Caco-2 (cell line): ENCODE measurements around the gene DCTN3. TPM values are rescaled to one million over a fixed set of nuclear protein-coding genes. Genes with fewer than 3 reads are reported as not detected.

ENCODE experiments used
- BruUV-seq: library from RNA; stranded (reverse); fragments of 400-500 nt; replicated peaks from 2 replicates; lab custom pipeline; 2021; lab: Mats Ljungman, UMichigan
- CTCF ChIA-PET: fragments of 300-600 bp; sonication (Branson Sonifier 250); formaldehyde crosslinking; loops from one replicate; lab custom pipeline; 2022; ENCODE audit warnings: antibody characterized with exemption; lab: Charles Lee
- POLR2A ChIA-PET: fragments of 300-600 bp; sonication (Branson Sonifier 250); formaldehyde crosslinking; loops from one replicate; lab custom pipeline; 2022; ENCODE audit warnings: antibody characterized with exemption; lab: Charles Lee
- DNase-seq, 2 experiments: peaks; one replicate each; pipeline versions ENCODE4 v3.0.0 to v3.0.0-alpha.2; 2020 to 2022
- H3K27me3 ChIP-seq: replicated peaks from 2 replicates; pipeline ENCODE4 v1.6.0; 2011; ENCODE audit warnings: low read length; ENCODE audit not compliant: control insufficient read depth, insufficient read depth
- H3K36me3 ChIP-seq: 2 replicates; pipeline ENCODE4 v1.5.1; 2011; ENCODE audit warnings: low read length; ENCODE audit not compliant: control insufficient read depth, insufficient read depth
- H3K4me1 ChIP-seq: fragments of 250-450 bp; sonication (Bioruptor Pico); 2 replicates; pipeline ENCODE4 v1.5.1; 2020; ENCODE audit warnings: mild to moderate bottlenecking
- H3K4me3 ChIP-seq: 2 replicates; pipeline ENCODE4 v1.5.1; 2011; ENCODE audit warnings: low read depth, mild to moderate bottlenecking, control low read depth, low read length
- H3K9me3 ChIP-seq: fragments of 250-450 bp; sonication (Bioruptor Pico); 2 replicates; pipeline ENCODE4 v1.5.1; 2020; ENCODE audit warnings: mild to moderate bottlenecking, moderate library complexity
- H3K27ac Mint-ChIP-seq: one replicate; pipeline ENCODE4 v1.8.0; 2022; ENCODE audit warnings: mixed read lengths; ENCODE audit not compliant: unreplicated experiment
- H3K27me3 Mint-ChIP-seq: one replicate; pipeline ENCODE4 v1.8.0; 2022; ENCODE audit warnings: mixed read lengths; ENCODE audit not compliant: insufficient read depth, unreplicated experiment
- H3K36me3 Mint-ChIP-seq: one replicate; pipeline ENCODE4 v1.8.0; 2022; ENCODE audit warnings: mild to moderate bottlenecking, mixed read lengths; ENCODE audit not compliant: insufficient read depth, unreplicated experiment
- H3K4me1 Mint-ChIP-seq: one replicate; pipeline ENCODE4 v1.8.0; 2022; ENCODE audit warnings: low read depth, mixed read lengths; ENCODE audit not compliant: unreplicated experiment
- H3K4me3 Mint-ChIP-seq: one replicate; pipeline ENCODE4 v1.8.0; 2022; ENCODE audit warnings: mild to moderate bottlenecking, moderate library complexity, mixed read lengths; ENCODE audit not compliant: unreplicated experiment
- H3K9me3 Mint-ChIP-seq: one replicate; pipeline ENCODE4 v1.8.0; 2022; ENCODE audit warnings: mixed read lengths; ENCODE audit not compliant: unreplicated experiment
- intact Hi-C: fragments of 100-400 bp; cut with micrococcal nuclease; formaldehyde crosslinking; loops from one replicate; pipeline ENCODE4 v1.10.0; 2022; ENCODE audit not compliant: unreplicated experiment
- total RNA-seq: library from RNA; stranded (reverse); gene quantifications from 2 replicates; pipeline ENCODE4 v1.2.3, GENCODE V29; 2022
- TF ChIP-seq, protein P1 (sequence below), 2 experiments: fragments of 200-600 bp in 1 of 2; IDR thresholded peaks; 1 replicate in 1 of 2; 2 replicates in 1 of 2; pipeline versions ENCODE4 v1.5.1 to v1.8.0; 2011 to 2022; ENCODE audit warnings: antibody characterized with exemption in 1 of 2, control low read depth in 1 of 2, inconsistent platforms in 1 of 2, low read depth in 1 of 2, low read length in 1 of 2, mild to moderate bottlenecking in 1 of 2, moderate library complexity in 1 of 2; ENCODE audit not compliant: insufficient read depth in 1 of 2, severe bottlenecking in 1 of 2, unreplicated experiment in 1 of 2

Gene DCTN3
- total RNA-seq, 1 experiment from 2014 or later: 70.0 TPM

DNA sequence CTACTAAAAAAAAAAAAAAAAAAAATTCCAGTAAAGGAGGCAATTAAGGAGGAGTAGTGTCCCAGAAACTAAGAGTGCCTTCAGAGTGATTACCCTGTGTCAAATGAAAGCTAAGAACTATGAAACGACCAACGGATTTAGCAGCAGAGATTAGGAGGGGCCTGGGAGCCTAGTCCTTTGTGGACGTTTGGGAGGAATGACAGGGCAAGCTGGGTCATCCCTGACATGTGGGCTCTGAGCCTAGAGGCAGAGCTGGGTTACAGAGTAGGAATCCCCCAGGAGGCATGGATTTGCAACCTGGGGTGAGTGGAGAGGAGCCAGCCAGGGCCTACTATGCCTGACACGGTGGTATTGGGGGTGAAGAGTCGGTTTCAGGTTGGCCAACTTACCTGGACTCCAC is 12.9 kb upstream of the DCTN3 start:
- CTCF ChIA-PET: interaction anchor here (0.6 to 1.9 kb wide), 11 partner anchors 11 to 87 kb away, joined by 3 to 21 read pairs (median 5); partner anchors contain the start of genes DCTN3, GALT and RPP25L
- peaks cover 1% of the 10 kb centered on the region; the same call in 1 of the 2 replicates for H3K36me3 ChIP-seq
- POLR2A ChIA-PET: no interaction called here
- TF ChIP-seq, protein P1, sequence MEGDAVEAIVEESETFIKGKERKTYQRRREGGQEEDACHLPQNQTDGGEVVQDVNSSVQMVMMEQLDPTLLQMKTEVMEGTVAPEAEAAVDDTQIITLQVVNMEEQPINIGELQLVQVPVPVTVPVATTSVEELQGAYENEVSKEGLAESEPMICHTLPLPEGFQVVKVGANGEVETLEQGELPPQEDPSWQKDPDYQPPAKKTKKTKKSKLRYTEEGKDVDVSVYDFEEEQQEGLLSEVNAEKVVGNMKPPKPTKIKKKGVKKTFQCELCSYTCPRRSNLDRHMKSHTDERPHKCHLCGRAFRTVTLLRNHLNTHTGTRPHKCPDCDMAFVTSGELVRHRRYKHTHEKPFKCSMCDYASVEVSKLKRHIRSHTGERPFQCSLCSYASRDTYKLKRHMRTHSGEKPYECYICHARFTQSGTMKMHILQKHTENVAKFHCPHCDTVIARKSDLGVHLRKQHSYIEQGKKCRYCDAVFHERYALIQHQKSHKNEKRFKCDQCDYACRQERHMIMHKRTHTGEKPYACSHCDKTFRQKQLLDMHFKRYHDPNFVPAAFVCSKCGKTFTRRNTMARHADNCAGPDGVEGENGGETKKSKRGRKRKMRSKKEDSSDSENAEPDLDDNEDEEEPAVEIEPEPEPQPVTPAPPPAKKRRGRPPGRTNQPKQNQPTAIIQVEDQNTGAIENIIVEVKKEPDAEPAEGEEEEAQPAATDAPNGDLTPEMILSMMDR (IDR thresholded peaks at IDR 0.05; ENCODE audit: insufficient read depth in 1 of 2, low read depth in 1 of 2, low read length in 1 of 2, severe bottlenecking in 1 of 2, unreplicated experiment in 1 of 2): no peak
- DNase-seq: no peak
- H3K4me3 ChIP-seq: no peak overlapping the region
- no peak overlapping the region for H3K4me3 Mint-ChIP-seq
- H3K9me3 ChIP-seq: no peaks in the 10 kb centered on the region
- intact Hi-C loops: no loop called here
- peaks cover 14% of the 10 kb centered on the region for H3K4me1 Mint-ChIP-seq
- H3K27me3 Mint-ChIP-seq: peaks cover 4% of the 10 kb centered on the region
- peaks cover 12% of the 10 kb centered on the region for H3K36me3 Mint-ChIP-seq
- no TSS peak for BruUV-seq
- H3K27ac Mint-ChIP-seq: no peak overlapping the region
- no peaks in the 10 kb centered on the region for H3K9me3 Mint-ChIP-seq
- peaks cover 12% of the 10 kb centered on the region for H3K4me1 ChIP-seq
- H3K27me3 ChIP-seq: no peaks in the 10 kb centered on the region

DNA sequence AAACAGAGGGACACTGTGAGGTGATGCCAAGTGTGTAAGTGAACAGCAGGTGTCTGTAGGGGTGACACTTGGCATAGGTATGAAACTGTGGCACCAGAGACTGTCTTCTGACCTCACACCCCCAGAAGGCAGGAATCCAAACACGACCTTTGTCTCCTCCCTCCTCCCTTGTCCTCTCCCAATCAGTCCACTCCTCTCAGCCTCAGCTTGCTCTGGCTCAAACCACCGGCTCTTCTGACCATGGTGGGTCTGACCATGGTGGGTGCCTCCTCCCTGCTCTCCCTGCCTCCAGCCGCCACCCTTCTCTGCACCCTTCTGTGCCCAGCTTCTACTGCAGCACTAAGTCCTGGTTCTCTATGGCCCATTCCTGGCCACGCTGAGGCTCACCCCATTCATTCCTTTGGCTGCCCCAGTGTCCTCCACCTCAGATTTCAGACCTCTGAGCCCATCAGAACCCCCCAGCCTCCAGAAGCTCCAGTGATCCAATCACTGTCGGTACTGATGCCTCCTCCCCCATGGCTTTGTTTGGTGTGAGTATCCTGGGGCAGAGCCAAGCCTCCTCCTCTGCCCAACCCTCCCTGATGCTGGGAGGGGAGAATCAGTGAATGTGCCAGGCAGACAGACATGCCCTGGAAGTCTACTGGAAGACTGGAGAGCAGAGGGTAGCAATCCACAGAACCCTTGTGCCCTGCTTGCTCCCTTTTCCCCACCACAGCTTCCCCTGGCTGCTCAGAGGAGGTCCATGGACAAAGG is 10.3 kb upstream of the DCTN3 start:
- Mint-ChIP-seq H3K36me3 (peaks cover 4% of the 10 kb centered on the region), H3K4me1 (peaks cover 18% of the 10 kb centered on the region), H3K27ac (no peak overlapping the region), H3K27me3 (peaks cover 4% of the 10 kb centered on the region), H3K4me3 (peak overlapping the region; percentile 4), H3K9me3 (no peaks in the 10 kb centered on the region)
- Histone ChIP-seq H3K36me3 (no peaks in the 10 kb centered on the region), H3K4me3 (no peak overlapping the region), H3K9me3 (no peaks in the 10 kb centered on the region), H3K4me1 (peaks cover 16% of the 10 kb centered on the region), H3K27me3 (no peaks in the 10 kb centered on the region)
- POLR2A ChIA-PET: no interaction called here
- intact Hi-C loops: no loop called here
- TF ChIP-seq, protein P1 (IDR thresholded peaks at IDR 0.05; ENCODE audit: insufficient read depth in 1 of 2, low read depth in 1 of 2, low read length in 1 of 2, severe bottlenecking in 1 of 2, unreplicated experiment in 1 of 2): no peak
- CTCF ChIA-PET: no interaction called here
- no peak for DNase-seq
- no TSS peak for BruUV-seq

DNA sequence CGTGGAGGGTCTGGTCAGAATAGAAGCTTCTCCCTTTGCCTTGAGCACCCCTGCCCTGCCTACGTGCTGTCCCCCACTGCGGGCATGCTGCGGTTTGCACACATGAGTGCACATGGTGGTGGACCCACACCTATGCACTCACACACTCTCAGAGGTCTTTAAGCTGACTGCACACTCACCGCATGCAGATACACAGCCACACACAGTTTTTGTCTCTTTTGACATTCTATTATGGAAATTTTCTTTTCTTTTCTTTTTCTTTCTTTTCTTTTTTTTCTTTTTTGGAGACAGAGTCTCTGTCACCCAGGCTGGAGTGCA is 9.2 kb upstream of the DCTN3 start:
- H3K27me3 ChIP-seq: no peaks in the 10 kb centered on the region
- H3K27me3 Mint-ChIP-seq: peaks cover 4% of the 10 kb centered on the region
- intact Hi-C loops: no loop called here
- no TSS peak for BruUV-seq
- no peak for DNase-seq
- no peak overlapping the region for H3K27ac Mint-ChIP-seq
- H3K36me3 Mint-ChIP-seq: peaks cover 4% of the 10 kb centered on the region
- no peaks in the 10 kb centered on the region for H3K36me3 ChIP-seq
- no peaks in the 10 kb centered on the region for H3K9me3 Mint-ChIP-seq
- peaks cover 16% of the 10 kb centered on the region for H3K4me1 ChIP-seq
- ChIA-PET CTCF (interaction anchor here (0.5 to 1.2 kb wide), 4 partner anchors 9 to 292 kb away, joined by 3 to 6 read pairs (median 4); partner anchors contain the start of genes DCTN3 and SIGMAR1), POLR2A (no interaction called here)
- peaks cover 18% of the 10 kb centered on the region for H3K4me1 Mint-ChIP-seq
- no peaks in the 10 kb centered on the region for H3K9me3 ChIP-seq
- peak overlapping the region; percentile 46 for H3K4me3 ChIP-seq
- TF ChIP-seq, protein P1 (IDR thresholded peaks at IDR 0.05; ENCODE audit: insufficient read depth in 1 of 2, low read depth in 1 of 2, low read length in 1 of 2, severe bottlenecking in 1 of 2, unreplicated experiment in 1 of 2): no peak
- peak overlapping the region; percentile 78 for H3K4me3 Mint-ChIP-seq
